HepG2 (cell line): Measurements from ENCODE around the gene SIGLEC6. TPM values are rescaled to one million over a fixed set of nuclear protein-coding genes. Genes with fewer than 3 reads are reported as not detected.

Experiments
- ATAC-seq: fragments of 200-7000 bp; cut with Tn5 transposase; 3 replicates; pipeline ENCODE4 v1.9.1; 2020; ENCODE audit warnings: mild to moderate bottlenecking, moderate library complexity
- BruUV-seq: library from RNA; stranded (reverse); fragments of 400-500 nt; replicated peaks from 2 replicates; lab custom pipeline; 2021; lab: Mats Ljungman, UMichigan
- CTCF ChIA-PET: fragments of 300-600 bp; formaldehyde crosslinking; extraction: SDS; loops from one replicate; lab custom pipeline; 2021; ENCODE audit warnings: low total read pairs, inconsistent platforms, low intra/inter-chr PET ratio; lab: Yijun Ruan, JAX
- POLR2A ChIA-PET: fragments of 350-600 bp; sonication (Branson Sonifier 250); formaldehyde crosslinking; loops from one replicate; lab custom pipeline; 2020; ENCODE audit warnings: antibody characterized with exemption, inconsistent platforms; lab: Yijun Ruan, JAX
- DNase-seq: peaks from one replicate; pipeline ENCODE4 v3.0.0-alpha.2; 2015; ENCODE audit warnings: low spot score
- FAIRE-seq: peaks from 3 replicates; lab custom pipeline; 2011; peaks lifted over from hg19 to GRCh38; lab: Jason Lieb, UNC
- H2AFZ ChIP-seq: one replicate; pipeline ENCODE4 v1.6.1; 2011; ENCODE audit warnings: low read length, inconsistent platforms
- H3K27ac ChIP-seq: fragments of 300-600 bp; 3 replicates; pipeline ENCODE4 v1.8.0; 2011; ENCODE audit warnings: mixed run types, mild to moderate bottlenecking, mixed read lengths, low read length, inconsistent platforms; ENCODE audit not compliant: insufficient read depth; ENCODE audit errors: extremely low read length
- H3K27me3 ChIP-seq, 2 experiments: fragments of 200-600 bp in 1 of 2; 2 replicates in 1 of 2; 3 replicates in 1 of 2; pipeline versions ENCODE4 v1.6.0 to v1.8.0; 2011; ENCODE audit warnings: low read length in 2 of 2, mild to moderate bottlenecking in 2 of 2, moderate library complexity in 2 of 2, inconsistent platforms in 1 of 2; ENCODE audit not compliant: insufficient read depth in 2 of 2, control insufficient read depth in 1 of 2
- H3K36me3 ChIP-seq, 2 experiments: fragments of 200-600 bp in 1 of 2; replicated peaks in 1 of 2; 2 replicates in 1 of 2; 3 replicates in 1 of 2; pipeline versions ENCODE4 v1.5.1 to v1.8.0; 2011; ENCODE audit warnings: low read length in 2 of 2, inconsistent platforms in 1 of 2; ENCODE audit not compliant: insufficient read depth in 2 of 2, control insufficient read depth in 1 of 2
- H3K4me1 ChIP-seq: 2 replicates; pipeline ENCODE4 v1.5.1; 2012; ENCODE audit warnings: low read length, inconsistent platforms; ENCODE audit not compliant: insufficient read depth
- H3K4me2 ChIP-seq: 2 replicates; pipeline ENCODE4 v1.6.0; 2011; ENCODE audit warnings: low read depth, low read length, inconsistent platforms
- H3K4me3 ChIP-seq, 3 experiments: fragments of 200-600 bp in 1 of 3; sonication (generic), shearing (Covaris generic) in 1 of 3; replicated peaks in 1 of 3; 2 replicates each; pipeline ENCODE4 v1.5.1; 2011 to 2016; ENCODE audit warnings: low read length in 3 of 3, inconsistent platforms in 2 of 3, low read depth in 2 of 3, mild to moderate bottlenecking in 2 of 3, control low read depth in 1 of 3, mixed read lengths in 1 of 3; ENCODE audit not compliant: insufficient read depth in 1 of 3
- H3K79me2 ChIP-seq: one replicate; pipeline ENCODE4 v1.6.1; 2011; ENCODE audit warnings: low read length, inconsistent platforms; ENCODE audit not compliant: insufficient read depth
- H3K9ac ChIP-seq: 2 replicates; pipeline ENCODE4 v1.6.0; 2011; ENCODE audit warnings: mild to moderate bottlenecking, low read depth, low read length, inconsistent platforms; ENCODE audit not compliant: insufficient read depth
- H3K9me3 ChIP-seq: 2 replicates; pipeline ENCODE4 v1.5.1; 2012; ENCODE audit warnings: mild to moderate bottlenecking, low read length
- H4K20me1 ChIP-seq: 2 replicates; pipeline ENCODE4 v1.6.0; 2011; ENCODE audit warnings: inconsistent platforms, mild to moderate bottlenecking, low read length, moderate library complexity; ENCODE audit not compliant: insufficient read depth
- AGO2 ChIP-seq: fragments of 200-400 bp; formaldehyde crosslinking; optimal IDR thresholded peaks from 2 replicates; pipeline ENCODE3; 2017; ENCODE audit warnings: mild to moderate bottlenecking, low read depth, low read length, moderate library complexity
- AHR ChIP-seq: IDR thresholded peaks from 2 replicates; pipeline ENCODE4 v1.6.1; 2018; ENCODE audit warnings: missing genetic modification reagents, missing compliant biosample characterization
- ATAD3A ChIP-seq: sonication (generic); formaldehyde crosslinking; IDR thresholded peaks from 2 replicates; pipeline ENCODE4 v1.4.0; 2020; ENCODE audit warnings: missing genetic modification reagents
- EHMT2 ChIP-seq: fragments of 200-600 bp; sonication (generic); IDR thresholded peaks from 2 replicates; pipeline ENCODE4 v1.7.0; 2017; ENCODE audit warnings: antibody characterized with exemption, low read depth, low read length, borderline replicate concordance
- FOXA3 ChIP-seq: IDR thresholded peaks from 2 replicates; pipeline ENCODE4 v1.6.1; 2016; ENCODE audit warnings: missing genetic modification reagents, missing compliant biosample characterization
- HOXA9 ChIP-seq: sonication (generic); formaldehyde crosslinking; IDR thresholded peaks from 2 replicates; pipeline ENCODE4 v1.8.1; 2022; ENCODE audit warnings: missing genetic modification reagents, mild to moderate bottlenecking, moderate library complexity, borderline replicate concordance
- MAFG ChIP-seq: sonication (generic); formaldehyde crosslinking; IDR thresholded peaks from 2 replicates; pipeline ENCODE4 v1.5.1; 2020; ENCODE audit warnings: mild to moderate bottlenecking, missing genetic modification reagents
- PTBP1 ChIP-seq: fragments of 200-400 bp; formaldehyde crosslinking; IDR thresholded peaks from 2 replicates; pipeline ENCODE4 v1.6.1; 2018; ENCODE audit warnings: low read length, low read depth; ENCODE audit not compliant: poor library complexity, severe bottlenecking
- TBX2 ChIP-seq: sonication (generic); formaldehyde crosslinking; IDR thresholded peaks from 2 replicates; pipeline ENCODE4 v1.5.0; 2020; ENCODE audit warnings: missing genetic modification reagents, mild to moderate bottlenecking, borderline replicate concordance
- TEAD2 ChIP-seq: sonication (generic); formaldehyde crosslinking; IDR thresholded peaks from 2 replicates; pipeline ENCODE4 v1.9.0; 2021; ENCODE audit warnings: missing genetic modification reagents
- YY1 ChIP-seq: IDR thresholded peaks from 2 replicates; pipeline ENCODE4 v1.6.1; 2011; ENCODE audit warnings: low read length, low read depth, moderate library complexity, mild to moderate bottlenecking; ENCODE audit not compliant: insufficient read depth, insufficient replicate concordance
- ZNF556 ChIP-seq: sonication (generic); formaldehyde crosslinking; IDR thresholded peaks from 2 replicates; pipeline ENCODE4 v1.4.0; 2020; ENCODE audit warnings: mild to moderate bottlenecking, missing genetic modification reagents, borderline replicate concordance
- ZNF607 ChIP-seq: sonication (generic); formaldehyde crosslinking; IDR thresholded peaks from 2 replicates; pipeline ENCODE4 v1.5.1; 2020; ENCODE audit warnings: missing genetic modification reagents, mild to moderate bottlenecking, borderline replicate concordance
- ZNF816 ChIP-seq: sonication (generic); formaldehyde crosslinking; IDR thresholded peaks from 2 replicates; pipeline ENCODE4 v1.8.0; 2022; ENCODE audit warnings: missing genetic modification reagents, mild to moderate bottlenecking, borderline replicate concordance
- ZNF83 ChIP-seq: sonication (generic); formaldehyde crosslinking; IDR thresholded peaks from 2 replicates; pipeline ENCODE4 v1.4.0; 2020; ENCODE audit warnings: missing genetic modification reagents, mild to moderate bottlenecking, borderline replicate concordance
- ZNF879 ChIP-seq: sonication (generic); formaldehyde crosslinking; IDR thresholded peaks from 2 replicates; pipeline ENCODE4 v1.8.1; 2023; ENCODE audit warnings: missing genetic modification reagents
- ZZZ3 ChIP-seq: sonication (generic); formaldehyde crosslinking; IDR thresholded peaks from 2 replicates; pipeline ENCODE4 v1.4.0; 2020; ENCODE audit warnings: missing genetic modification reagents, mild to moderate bottlenecking, borderline replicate concordance
- WGBS: methylation state at CpG from one replicate; pipeline ENCODE4 v1.1.6; 2017; ENCODE audit warnings: low lambda C conversion rate; 5-methylcytosine and 5-hydroxymethylcytosine counted together
- in situ Hi-C: cut with HindIII; loops from 2 replicates; pipeline ENCODE4 v1.10.0; 2017; ENCODE audit warnings: low pct_unique_long_range_greater_than_20kb; ENCODE audit not compliant: extremely low pct_ligation_motif_present
- intact Hi-C: fragments of 100-400 bp; cut with micrococcal nuclease; formaldehyde crosslinking; loops from one replicate; pipeline ENCODE4 v1.10.0; 2022; ENCODE audit not compliant: unreplicated experiment
- polyA plus RNA-seq, 8 experiments: library from polyadenylated mRNA; depleted of rRNA in 3 of 8; stranded (reverse) in 7 of 8; unstranded in 1 of 8; fragments of >200 nt; fragmentation: Illumina TruSeq in 4 of 8; extraction: Trizol in 4 of 8; gene quantifications; 2 replicates each; pipeline versions ENCODE4 v1.2.1 to v1.2.3, GENCODE V29; 2011 to 2016; ENCODE audit warnings: low read depth in 4 of 8, missing spikeins in 1 of 8, mixed read lengths in 1 of 8; ENCODE audit not compliant: insufficient read depth in 1 of 8
- total RNA-seq, 5 experiments: library from RNA; depleted of rRNA; stranded (reverse); fragments of >200 nt; fragmentation: Illumina TruSeq; extraction: Trizol; gene quantifications; 2 replicates each; pipeline ENCODE4 v1.2.3, GENCODE V29; 2016; ENCODE audit warnings: low read depth in 1 of 5
- TF ChIP-seq, protein P1 (sequence below): IDR thresholded peaks from 2 replicates; pipeline ENCODE4 v1.6.1; 2016; ENCODE audit warnings: missing compliant biosample characterization, missing genetic modification reagents, borderline replicate concordance
- TF ChIP-seq, protein P2 (sequence below): sonication (generic); formaldehyde crosslinking; IDR thresholded peaks from 2 replicates; pipeline ENCODE4 v1.4.0; 2020; ENCODE audit warnings: missing genetic modification reagents
- TF ChIP-seq, protein P3 (sequence below): sonication (generic); formaldehyde crosslinking; IDR thresholded peaks from 2 replicates; pipeline ENCODE4 v1.4.0; 2020; ENCODE audit warnings: missing genetic modification reagents

The SIGLEC6 gene
- total and polyA plus RNA-seq, 2 of the 13 experiments (the other 11 are each of a cell fraction or from before 2014, with no cell fraction given) = not detected

DNA sequence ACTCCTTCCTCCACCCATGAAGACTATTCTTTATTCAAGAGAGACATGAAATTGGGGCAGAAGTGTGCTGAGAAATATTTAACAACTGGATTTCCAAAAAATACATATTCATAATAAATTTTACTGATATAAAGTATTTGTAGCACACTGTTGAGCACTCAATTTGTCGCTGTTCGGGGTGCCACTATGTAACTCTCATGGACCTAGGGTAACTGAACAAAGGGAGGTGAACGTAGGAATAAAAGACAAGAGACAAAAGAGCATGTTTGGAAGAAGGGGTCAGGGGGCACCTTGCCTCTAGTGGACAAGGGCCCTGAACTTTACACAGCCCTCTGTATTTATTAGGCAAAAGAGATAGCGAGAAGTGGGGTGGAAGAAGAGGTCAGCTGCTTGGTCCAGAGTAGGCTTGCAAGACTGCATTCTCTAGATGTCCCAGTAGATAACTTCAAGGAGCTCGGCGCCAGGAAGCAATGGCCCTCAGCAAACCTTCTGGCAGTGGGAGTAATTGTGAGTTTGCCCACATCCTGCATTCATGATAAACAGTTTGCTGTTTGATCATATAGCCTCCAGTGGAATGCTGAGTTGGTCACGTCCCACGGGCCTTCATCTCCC lies 35.1 kb upstream of the SIGLEC6 start (continued):
- TF ChIP-seq, protein P1, sequence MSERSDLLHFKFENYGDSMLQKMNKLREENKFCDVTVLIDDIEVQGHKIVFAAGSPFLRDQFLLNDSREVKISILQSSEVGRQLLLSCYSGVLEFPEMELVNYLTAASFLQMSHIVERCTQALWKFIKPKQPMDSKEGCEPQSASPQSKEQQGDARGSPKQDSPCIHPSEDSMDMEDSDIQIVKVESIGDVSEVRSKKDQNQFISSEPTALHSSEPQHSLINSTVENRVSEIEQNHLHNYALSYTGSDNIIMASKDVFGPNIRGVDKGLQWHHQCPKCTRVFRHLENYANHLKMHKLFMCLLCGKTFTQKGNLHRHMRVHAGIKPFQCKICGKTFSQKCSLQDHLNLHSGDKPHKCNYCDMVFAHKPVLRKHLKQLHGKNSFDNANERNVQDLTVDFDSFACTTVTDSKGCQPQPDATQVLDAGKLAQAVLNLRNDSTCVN (CRISPR knock-in tag) = no peak
- TF ChIP-seq AHR (CRISPR knock-in tag) = no peak
- no peak for TF ChIP-seq TBX2 (CRISPR knock-in tag)

DNA sequence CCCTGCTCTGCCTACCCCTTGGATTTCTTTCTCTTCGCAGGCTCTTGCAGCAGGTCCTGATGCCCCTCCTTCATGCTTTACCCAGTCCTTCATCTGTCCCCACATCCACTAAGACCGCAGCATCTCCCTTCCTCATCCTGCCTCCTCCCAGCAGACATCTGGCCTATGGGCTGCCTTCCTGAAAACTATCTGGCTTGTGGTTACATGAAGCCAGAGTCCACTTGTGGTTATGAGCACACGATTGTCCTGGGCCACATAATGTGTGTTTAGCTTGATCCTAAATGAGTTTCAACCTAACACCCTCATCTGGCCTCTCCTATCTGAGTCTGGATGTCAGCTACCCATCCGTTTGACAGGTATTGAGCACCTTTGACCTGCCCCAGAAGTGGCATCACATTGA lies 34.1 kb upstream of the SIGLEC6 start:
- intact Hi-C loops = no loop called here
- Histone ChIP-seq H4K20me1 (no peaks in the 10 kb centered on the region), H2AFZ (no peak overlapping the region), H3K27me3 (peaks cover 1 to 4% of the 10 kb centered on the region in 2 experiments; a peak in 2 of 5 replicates), H3K9ac (no peak overlapping the region), H3K79me2 (no peaks in the 10 kb centered on the region), H3K4me3 (no peak overlapping the region), H3K4me2 (no peak overlapping the region), H3K9me3 (no peaks in the 10 kb centered on the region), H3K4me1 (no peaks in the 10 kb centered on the region), H3K36me3 (no peaks in the 10 kb centered on the region), H3K27ac (no peak overlapping the region)
- POLR2A ChIA-PET = no interaction called here
- DNase-seq = no peak
- BruUV-seq = no TSS peak
- in situ Hi-C loops = no loop called here
- 13% methylated on average over 4 of the region's 4 CpGs for WGBS
- FAIRE-seq = no peak
- ATAC-seq = no peak
- TF ChIP-seq ZNF83 (CRISPR knock-in tag) = no peak
- TF ChIP-seq ZNF607 (CRISPR knock-in tag) = no peak
- TF ChIP-seq, protein P2, sequence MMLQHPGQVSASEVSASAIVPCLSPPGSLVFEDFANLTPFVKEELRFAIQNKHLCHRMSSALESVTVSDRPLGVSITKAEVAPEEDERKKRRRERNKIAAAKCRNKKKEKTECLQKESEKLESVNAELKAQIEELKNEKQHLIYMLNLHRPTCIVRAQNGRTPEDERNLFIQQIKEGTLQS (CRISPR knock-in tag) = no peak
- TF ChIP-seq ATAD3A (CRISPR knock-in tag) = no peak
- no peak for TF ChIP-seq HOXA9 (CRISPR knock-in tag)
- TF ChIP-seq EHMT2 = no peak
- TF ChIP-seq TEAD2 = no peak
- no peak for TF ChIP-seq YY1
- TF ChIP-seq ZNF879 (CRISPR knock-in tag) = no peak
- TF ChIP-seq, protein P3, sequence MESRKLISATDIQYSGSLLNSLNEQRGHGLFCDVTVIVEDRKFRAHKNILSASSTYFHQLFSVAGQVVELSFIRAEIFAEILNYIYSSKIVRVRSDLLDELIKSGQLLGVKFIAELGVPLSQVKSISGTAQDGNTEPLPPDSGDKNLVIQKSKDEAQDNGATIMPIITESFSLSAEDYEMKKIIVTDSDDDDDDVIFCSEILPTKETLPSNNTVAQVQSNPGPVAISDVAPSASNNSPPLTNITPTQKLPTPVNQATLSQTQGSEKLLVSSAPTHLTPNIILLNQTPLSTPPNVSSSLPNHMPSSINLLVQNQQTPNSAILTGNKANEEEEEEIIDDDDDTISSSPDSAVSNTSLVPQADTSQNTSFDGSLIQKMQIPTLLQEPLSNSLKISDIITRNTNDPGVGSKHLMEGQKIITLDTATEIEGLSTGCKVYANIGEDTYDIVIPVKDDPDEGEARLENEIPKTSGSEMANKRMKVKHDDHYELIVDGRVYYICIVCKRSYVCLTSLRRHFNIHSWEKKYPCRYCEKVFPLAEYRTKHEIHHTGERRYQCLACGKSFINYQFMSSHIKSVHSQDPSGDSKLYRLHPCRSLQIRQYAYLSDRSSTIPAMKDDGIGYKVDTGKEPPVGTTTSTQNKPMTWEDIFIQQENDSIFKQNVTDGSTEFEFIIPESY = no peak
- no peak for TF ChIP-seq MAFG
- TF ChIP-seq FOXA3 = no peak
- TF ChIP-seq ZNF556 (CRISPR knock-in tag) = no peak
- no peak for TF ChIP-seq ZZZ3 (CRISPR knock-in tag)
- TF ChIP-seq AGO2 = no peak
- no peak for TF ChIP-seq ZNF816
- no peak for TF ChIP-seq PTBP1
- CTCF ChIA-PET = no interaction called here
